Mesodermal cell (in vitro differentiated cells): ENCODE data around the gene STK32B.

Experiments
- H3K27ac ChIP-seq: 2 replicates; pipeline ENCODE4 v1.7.0; 2013; ENCODE audit warnings: mild to moderate bottlenecking, low read depth, low read length, moderate library complexity; ENCODE audit not compliant: severe bottlenecking
- H3K36me3 ChIP-seq: 2 replicates; pipeline ENCODE4 v1.7.1; 2013; ENCODE audit warnings: mild to moderate bottlenecking, low read length, moderate library complexity; ENCODE audit not compliant: control insufficient read depth, insufficient read depth
- H3K4me1 ChIP-seq: one replicate; pipeline ENCODE4 v1.7.1; 2013; ENCODE audit warnings: mild to moderate bottlenecking, low read length; ENCODE audit not compliant: insufficient read depth, control insufficient read depth, poor library complexity, severe bottlenecking
- H3K4me3 ChIP-seq: 2 replicates; pipeline ENCODE4 v1.7.0; 2013; ENCODE audit warnings: low read length, control low read depth, mild to moderate bottlenecking; ENCODE audit not compliant: insufficient read depth, poor library complexity, severe bottlenecking; ENCODE audit errors: extremely low read depth
- H3K9me3 ChIP-seq: 2 replicates; pipeline ENCODE4 v1.7.1; 2013; ENCODE audit warnings: mild to moderate bottlenecking, low read length, moderate library complexity; ENCODE audit not compliant: control insufficient read depth
- WGBS, 2 experiments: methylation state at CpG; one replicate each; pipeline ENCODE4 v1.1.5; 2013; ENCODE audit warnings: missing lambda C conversion rate in 2 of 2; ENCODE audit not compliant: insufficient coverage in 2 of 2; 5-methylcytosine and 5-hydroxymethylcytosine counted together

Gene STK32B

DNA sequence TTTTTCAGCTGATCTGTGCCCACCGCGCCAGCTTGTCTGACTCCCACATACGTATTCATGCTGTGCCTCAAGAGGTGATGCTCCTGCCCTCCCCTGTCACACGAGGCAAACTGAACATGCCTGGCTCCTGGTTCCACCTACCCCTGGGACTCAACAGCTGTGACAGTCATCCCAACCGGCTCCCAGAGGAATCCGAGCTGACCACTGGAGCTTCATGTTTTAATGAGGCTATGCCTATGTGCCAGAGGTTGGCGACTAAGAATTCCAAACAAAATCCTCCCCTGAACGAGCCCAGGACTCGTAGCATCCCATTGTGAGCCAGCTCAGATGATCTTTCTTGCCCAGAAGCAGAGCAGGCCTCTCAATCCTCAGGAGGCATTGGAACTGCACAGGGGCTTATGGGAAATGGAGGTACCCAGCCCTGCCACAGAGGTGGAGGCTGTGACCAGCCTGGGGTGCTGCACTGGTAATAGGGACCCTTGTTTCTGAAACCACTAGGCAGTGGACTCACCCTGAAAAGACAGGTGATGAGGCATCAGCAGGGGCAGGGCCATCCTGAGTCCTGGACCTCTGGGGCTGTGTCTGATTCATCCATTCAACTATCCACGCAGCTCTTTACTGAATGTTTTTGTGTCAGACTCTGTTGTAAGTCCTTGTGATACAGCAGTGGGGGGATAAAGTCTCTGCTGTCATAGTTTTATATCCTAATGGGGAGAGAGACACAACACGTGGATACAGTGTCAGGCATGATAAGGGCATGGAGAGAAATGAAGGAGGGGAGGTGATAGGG lies 332.1 kb downstream of the STK32B start:
- no peak overlapping the region for H3K27ac ChIP-seq
- WGBS, 2 experiments = 88 to 96% methylated on average over 11 of the region's 11 CpGs

DNA sequence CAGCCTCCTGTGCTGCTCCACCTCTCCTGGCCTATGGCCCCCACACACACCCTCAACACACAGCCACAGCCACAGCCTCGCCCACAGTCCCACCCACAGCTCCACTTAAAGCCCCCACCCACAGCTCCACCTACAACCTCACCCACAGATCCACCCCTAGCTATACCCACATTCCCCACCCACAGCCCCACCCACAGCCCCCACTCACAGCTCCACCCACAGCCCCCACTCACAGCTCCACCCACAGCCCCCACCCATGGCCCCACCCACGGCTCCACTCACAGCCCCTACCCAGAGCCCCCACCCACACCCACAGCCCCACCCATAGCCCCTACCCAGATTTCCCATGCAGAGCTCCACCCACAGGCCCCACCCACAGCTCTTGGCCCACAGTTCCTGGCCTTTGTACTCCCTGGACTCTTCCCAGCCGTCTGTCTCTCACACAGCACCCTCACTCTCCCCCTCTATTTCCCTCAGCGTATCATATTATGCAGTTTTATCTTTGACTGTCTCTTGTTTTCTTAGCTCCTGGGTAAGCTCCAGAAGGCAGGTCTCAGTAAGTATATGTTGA lies 334.5 kb downstream of the STK32B start:
- 91 to 100% methylated on average over 2 of the region's 4 CpGs for WGBS, 2 experiments
- H3K4me1 ChIP-seq = no peaks in the 10 kb centered on the region
- no peak overlapping the region for H3K4me3 ChIP-seq
- H3K9me3 ChIP-seq = no peaks in the 10 kb centered on the region
- no peaks in the 10 kb centered on the region for H3K36me3 ChIP-seq
- H3K27ac ChIP-seq = no peak overlapping the region

More for the DNA sequence above, 332.1 kb downstream of the STK32B start:
- H3K36me3 ChIP-seq = no peaks in the 10 kb centered on the region
- H3K9me3 ChIP-seq = no peaks in the 10 kb centered on the region
- H3K4me3 ChIP-seq = no peak overlapping the region
- no peaks in the 10 kb centered on the region for H3K4me1 ChIP-seq

DNA sequence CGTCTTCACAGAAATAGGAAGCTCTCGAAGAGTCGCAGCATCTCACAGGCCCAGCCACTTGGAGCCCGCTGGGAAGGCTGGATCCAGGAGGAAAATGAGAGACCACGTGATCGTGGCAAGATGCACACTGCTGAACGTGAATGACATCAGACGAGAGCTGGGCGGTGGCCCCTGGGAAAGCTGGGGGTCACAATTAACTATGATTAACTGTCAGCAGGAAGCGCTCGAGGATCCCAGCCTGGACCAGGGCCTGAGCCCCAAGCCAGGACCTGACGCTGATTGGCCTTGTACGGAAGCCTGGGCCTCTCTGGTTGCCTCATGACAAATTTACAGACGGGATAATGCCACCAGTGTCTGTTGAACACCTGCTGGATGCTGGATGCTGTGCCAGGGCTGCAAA lies 335.6 kb downstream of the STK32B start:
- H3K36me3 ChIP-seq = no peaks in the 10 kb centered on the region
- WGBS, 2 experiments = 92% methylated on average over 14 of the region's 14 CpGs
- H3K27ac ChIP-seq = no peak overlapping the region
- no peaks in the 10 kb centered on the region for H3K4me1 ChIP-seq
- H3K4me3 ChIP-seq = no peak overlapping the region
- H3K9me3 ChIP-seq = no peaks in the 10 kb centered on the region

DNA sequence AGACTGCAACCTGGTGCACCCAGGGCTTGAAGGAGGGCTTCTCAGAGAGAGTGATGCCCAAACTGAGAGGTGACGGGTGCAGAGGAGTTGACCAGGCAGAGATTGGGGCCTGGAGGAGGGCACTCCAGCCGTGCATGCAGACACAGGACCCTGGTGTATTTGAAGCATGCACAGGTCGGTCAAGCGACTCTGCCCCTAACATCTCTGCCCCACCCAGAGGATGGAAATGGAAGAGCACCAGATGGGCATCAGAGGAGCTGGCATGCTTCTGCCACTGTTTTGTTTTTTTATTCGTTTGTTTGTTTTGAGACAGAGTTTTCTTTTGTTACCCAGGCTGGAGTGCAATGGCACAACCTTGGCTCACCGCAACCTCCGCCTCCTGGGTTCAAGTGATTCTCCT lies 336.2 kb downstream of the STK32B start:
- Histone ChIP-seq H3K27ac (no peak overlapping the region), H3K4me1 (no peaks in the 10 kb centered on the region), H3K36me3 (no peaks in the 10 kb centered on the region), H3K9me3 (no peaks in the 10 kb centered on the region), H3K4me3 (no peak overlapping the region)
- whole genome bisulfite sequencing, 2 experiments = 63 to 73% methylated on average over 7 of the region's 7 CpGs

DNA sequence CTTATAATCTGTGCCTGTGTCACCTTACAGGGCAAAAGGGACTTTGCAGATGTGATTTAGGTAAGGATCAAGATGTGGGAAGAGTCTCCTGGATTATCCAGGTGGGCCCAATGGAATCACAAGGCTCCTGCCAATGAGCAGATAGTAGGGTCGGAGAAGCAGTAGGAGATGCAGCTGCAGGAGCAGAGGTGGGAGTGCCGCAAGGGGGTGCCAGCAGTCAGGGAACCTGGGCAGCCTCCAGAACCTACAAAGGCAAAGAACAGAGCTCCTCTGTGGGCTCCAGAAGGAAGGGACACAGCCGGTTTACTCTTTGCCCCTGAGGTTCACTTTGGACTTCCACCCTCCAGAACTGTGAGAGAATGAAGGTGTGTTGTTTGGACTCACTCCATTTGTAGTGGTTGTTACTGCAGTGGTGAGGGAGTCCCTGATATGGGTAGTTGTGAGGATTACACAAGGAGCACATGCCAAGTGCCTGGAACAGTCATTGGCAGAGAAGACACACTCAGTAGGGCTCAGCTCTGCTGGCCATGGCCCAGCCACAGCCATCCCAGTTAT lies 338.6 kb downstream of the STK32B start:
- 33 to 34% methylated on average over 3 of the region's 3 CpGs for WGBS, 2 experiments
- H3K4me1 ChIP-seq = no peaks in the 10 kb centered on the region
- no peak overlapping the region for H3K27ac ChIP-seq
- H3K9me3 ChIP-seq = no peaks in the 10 kb centered on the region
- H3K4me3 ChIP-seq = no peak overlapping the region
- H3K36me3 ChIP-seq = no peaks in the 10 kb centered on the region

DNA sequence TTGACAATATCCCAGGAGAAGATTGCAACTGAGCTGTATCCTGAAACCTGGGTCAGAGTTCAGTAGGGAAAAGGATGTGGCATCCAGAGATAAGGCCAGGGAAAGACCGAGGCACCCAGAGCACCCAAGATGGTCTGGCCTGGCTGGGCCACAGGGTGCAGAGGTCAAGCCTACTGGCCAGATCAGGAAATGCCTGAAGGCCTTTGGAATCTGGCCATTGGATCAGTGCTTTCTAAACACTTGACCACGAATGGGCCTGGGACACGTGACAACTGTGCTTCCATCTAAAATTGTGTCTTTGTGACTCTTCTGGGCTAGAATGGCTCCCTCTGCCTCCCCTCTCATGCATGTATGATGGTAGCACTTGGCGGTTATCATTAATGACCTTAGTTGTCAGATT lies 340.2 kb downstream of the STK32B start:
- Histone ChIP-seq H3K27ac (no peak overlapping the region), H3K4me1 (no peaks in the 10 kb centered on the region), H3K4me3 (no peak overlapping the region), H3K9me3 (no peaks in the 10 kb centered on the region), H3K36me3 (no peaks in the 10 kb centered on the region)
- 90 to 96% methylated on average over 4 of the region's 4 CpGs for WGBS, 2 experiments

DNA sequence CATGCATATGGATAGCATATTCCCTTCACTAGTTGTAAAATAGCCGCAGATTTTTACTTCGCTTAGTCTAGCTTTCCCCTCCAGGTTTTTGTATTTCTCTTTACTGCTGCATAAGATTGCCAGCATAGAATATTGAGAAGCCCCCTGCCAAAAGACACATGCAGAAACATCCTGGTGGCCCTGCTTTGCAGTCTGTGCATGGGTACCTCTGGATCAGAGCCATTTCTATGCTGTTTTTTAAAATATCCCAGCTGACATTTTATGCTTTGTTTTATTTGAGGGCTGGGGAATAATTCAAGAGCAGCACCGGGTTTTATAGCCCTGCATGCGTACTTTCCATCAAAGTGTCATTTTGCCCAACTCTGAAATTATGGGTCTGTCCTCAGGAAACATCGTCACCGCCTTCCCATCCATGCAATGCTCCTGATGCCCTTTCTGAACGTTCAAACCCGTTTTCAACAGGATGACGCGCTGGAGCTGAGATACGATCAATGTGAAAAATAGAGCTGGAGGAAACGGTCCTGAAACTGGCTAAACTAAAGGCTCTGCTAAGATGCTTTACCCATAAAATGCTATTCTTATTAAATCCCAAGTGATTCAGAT lies 342.7 kb downstream of the STK32B start:
- Histone ChIP-seq H3K4me3 (no peak overlapping the region), H3K27ac (no peak overlapping the region), H3K9me3 (no peaks in the 10 kb centered on the region), H3K4me1 (peaks cover 5% of the 10 kb centered on the region), H3K36me3 (no peaks in the 10 kb centered on the region)
- 83 to 95% methylated on average over 11 to 12 of the region's 12 CpGs for WGBS, 2 experiments

DNA sequence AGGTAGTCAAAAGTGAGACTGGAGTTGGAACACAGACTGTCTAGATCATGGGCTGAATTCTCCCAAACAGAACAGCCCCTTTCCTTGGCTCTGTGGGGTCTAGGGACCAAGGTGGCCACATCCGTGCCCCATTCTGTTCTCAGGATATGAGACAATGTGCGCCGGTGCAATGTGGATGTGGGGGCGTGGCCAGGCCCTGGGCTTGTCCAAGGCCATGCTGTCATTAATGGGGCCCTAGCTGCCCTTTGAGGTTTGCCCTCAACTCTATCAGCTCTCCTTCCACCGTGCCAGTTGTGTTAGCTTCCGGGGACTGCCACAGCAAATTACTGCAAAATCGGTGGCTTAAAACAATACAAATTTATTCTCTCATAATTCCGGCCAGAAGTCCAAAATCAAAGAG lies 344.5 kb downstream of the STK32B start:
- no peaks in the 10 kb centered on the region for H3K36me3 ChIP-seq
- 91 to 92% methylated on average over 5 to 7 of the region's 8 CpGs for WGBS, 2 experiments
- peaks cover 5% of the 10 kb centered on the region for H3K4me1 ChIP-seq

DNA sequence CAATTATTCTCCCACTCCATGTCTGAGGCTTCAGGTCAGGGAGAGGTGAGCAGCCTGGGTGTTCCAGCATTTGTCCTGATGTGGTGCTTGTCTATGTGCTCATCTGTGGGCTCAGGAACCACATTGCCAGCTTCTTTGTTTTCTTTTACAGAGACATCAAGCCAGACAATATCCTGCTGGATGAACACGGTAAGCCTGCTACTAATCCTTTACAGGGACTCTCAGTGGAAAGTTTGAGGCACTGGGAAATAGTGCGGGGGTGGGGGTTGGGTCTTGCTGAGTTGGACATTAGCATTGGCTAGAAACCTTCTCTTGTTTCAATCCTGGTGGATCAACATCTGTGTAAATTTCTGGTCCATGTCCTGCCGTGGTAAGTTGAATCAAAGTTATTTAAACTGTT lies 346.8 kb downstream of the STK32B start:
- peaks cover 4% of the 10 kb centered on the region for H3K9me3 ChIP-seq
- no peak overlapping the region for H3K27ac ChIP-seq
- WGBS, 2 experiments = 76 to 85% methylated on average over 2 to 3 of the region's 3 CpGs
- H3K4me3 ChIP-seq = no peak overlapping the region
- H3K4me1 ChIP-seq = peaks cover 5% of the 10 kb centered on the region
- no peaks in the 10 kb centered on the region for H3K36me3 ChIP-seq

More for the DNA sequence above, 344.5 kb downstream of the STK32B start:
- no peak overlapping the region for H3K4me3 ChIP-seq
- no peak overlapping the region for H3K27ac ChIP-seq
- H3K9me3 ChIP-seq = no peaks in the 10 kb centered on the region

DNA sequence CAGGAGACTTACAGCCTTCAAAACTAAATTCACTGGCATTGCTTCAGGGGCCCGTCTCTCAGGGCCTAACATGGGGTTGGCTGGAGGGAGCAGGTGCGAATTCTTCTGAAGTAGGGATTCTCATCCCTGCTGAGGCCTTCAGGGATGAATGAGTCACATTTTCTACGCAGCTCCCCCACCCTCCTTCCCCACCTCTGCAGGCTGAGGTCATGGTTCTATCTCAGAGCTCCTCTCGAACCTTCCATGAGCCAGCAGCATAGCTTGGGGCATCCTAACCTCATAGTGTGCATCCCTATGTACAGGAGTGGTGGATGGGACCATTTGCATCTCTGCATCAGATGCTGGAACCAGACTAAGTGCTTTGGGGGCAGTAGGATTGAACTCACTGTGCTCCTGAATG lies 347.8 kb downstream of the STK32B start:
- WGBS, 2 experiments = 61 to 86% methylated on average over 2 to 3 of the region's 4 CpGs
- H3K4me1 ChIP-seq = peaks cover 5% of the 10 kb centered on the region
- H3K36me3 ChIP-seq = no peaks in the 10 kb centered on the region
- no peak overlapping the region for H3K27ac ChIP-seq
- no peak overlapping the region for H3K4me3 ChIP-seq
- H3K9me3 ChIP-seq = peaks cover 4% of the 10 kb centered on the region
